Uterus (tissue), 4 donors: ENCODE data around the gene ALS2CL. TPM values are rescaled to one million over a fixed set of nuclear protein-coding genes. Genes with fewer than 3 reads are reported as not detected.

Experiments
- DNase-seq, 2 donors: peaks; one replicate each; pipeline ENCODE4 v3.0.0-alpha.2; 2019 to 2020
- H3K27ac ChIP-seq, 2 donors: fragments of 200-600 bp; sonication (generic); 1 replicate in 1 of 2; 2 replicates in 1 of 2; pipeline ENCODE4 v1.5.1; 2016 to 2018
- H3K27me3 ChIP-seq, 2 donors: fragments of 200-600 bp; sonication (generic); one replicate each; pipeline ENCODE4 v1.5.1; 2018 to 2019; ENCODE audit warnings: control low read depth in 1 of 2
- H3K36me3 ChIP-seq, 2 donors: fragments of 200-600 bp; sonication (generic); one replicate each; pipeline ENCODE4 v1.5.1; 2019; ENCODE audit warnings: control low read depth in 1 of 2
- H3K4me1 ChIP-seq, 2 donors: fragments of 200-600 bp; sonication (generic); one replicate each; pipeline ENCODE4 v1.5.1; 2018 to 2019; ENCODE audit warnings: control low read depth in 1 of 2
- H3K4me3 ChIP-seq, 2 donors: fragments of 200-600 bp; sonication (generic); 1 replicate in 1 of 2; 2 replicates in 1 of 2; pipeline ENCODE4 v1.5.1; 2018 to 2019; ENCODE audit warnings: mild to moderate bottlenecking in 1 of 2
- H3K9me3 ChIP-seq, 2 donors: fragments of 200-600 bp; sonication (generic); one replicate each; pipeline ENCODE4 v1.5.1; 2019; ENCODE audit warnings: control low read depth in 1 of 2
- POLR2A ChIP-seq, 2 donors: fragments of 450-650 bp; IDR thresholded peaks; one replicate each; pipeline ENCODE4 v1.6.1; 2016; ENCODE audit warnings: antibody characterized with exemption in 2 of 2, mild to moderate bottlenecking in 1 of 2, moderate library complexity in 1 of 2
- intact Hi-C: fragments of 100-400 bp; cut with DNase I; formaldehyde crosslinking; loops from one replicate; pipeline ENCODE4 v1.15.1; 2023; ENCODE audit warnings: low total_unique reads
- total RNA-seq, 4 donors: library from RNA; depleted of rRNA in 3 of 4; stranded (reverse); fragments of >200 nt in 3 of 4; gene quantifications; one replicate each; pipeline versions ENCODE4 v1.1.0 to v1.2.4, GENCODE V29; 2014 to 2023
- TF ChIP-seq, protein P1 (sequence below), 4 experiments: fragments of 200-600 bp in 2 of 4; fragments of 450-650 bp in 2 of 4; sonication (generic) in 2 of 4; IDR thresholded peaks; one replicate each; pipeline ENCODE4 v1.5.1; 2016 to 2019; ENCODE audit warnings: antibody characterized with exemption in 4 of 4, mild to moderate bottlenecking in 2 of 4, moderate library complexity in 1 of 4
- donor health status: DM: yes; HTN: yes; CAD: no.

ALS2CL gene
- total RNA-seq, 4 donors from 2014 or later, result 15.7 to 75.3 (median 31.5) TPM

GRCh38 chr3:46719044-46719565 lies 25.6 kb upstream of the ALS2CL start:
- TF ChIP-seq POLR2A (IDR thresholded peaks at IDR 0.05), result no peak
- TF ChIP-seq, protein P1, sequence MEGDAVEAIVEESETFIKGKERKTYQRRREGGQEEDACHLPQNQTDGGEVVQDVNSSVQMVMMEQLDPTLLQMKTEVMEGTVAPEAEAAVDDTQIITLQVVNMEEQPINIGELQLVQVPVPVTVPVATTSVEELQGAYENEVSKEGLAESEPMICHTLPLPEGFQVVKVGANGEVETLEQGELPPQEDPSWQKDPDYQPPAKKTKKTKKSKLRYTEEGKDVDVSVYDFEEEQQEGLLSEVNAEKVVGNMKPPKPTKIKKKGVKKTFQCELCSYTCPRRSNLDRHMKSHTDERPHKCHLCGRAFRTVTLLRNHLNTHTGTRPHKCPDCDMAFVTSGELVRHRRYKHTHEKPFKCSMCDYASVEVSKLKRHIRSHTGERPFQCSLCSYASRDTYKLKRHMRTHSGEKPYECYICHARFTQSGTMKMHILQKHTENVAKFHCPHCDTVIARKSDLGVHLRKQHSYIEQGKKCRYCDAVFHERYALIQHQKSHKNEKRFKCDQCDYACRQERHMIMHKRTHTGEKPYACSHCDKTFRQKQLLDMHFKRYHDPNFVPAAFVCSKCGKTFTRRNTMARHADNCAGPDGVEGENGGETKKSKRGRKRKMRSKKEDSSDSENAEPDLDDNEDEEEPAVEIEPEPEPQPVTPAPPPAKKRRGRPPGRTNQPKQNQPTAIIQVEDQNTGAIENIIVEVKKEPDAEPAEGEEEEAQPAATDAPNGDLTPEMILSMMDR (IDR thresholded peaks at IDR 0.05), result no peak
- Histone ChIP-seq H3K27ac (no peak overlapping the region), H3K9me3 (no peaks in the 10 kb centered on the region), H3K4me1 (no peaks in the 10 kb centered on the region), H3K27me3 (no peaks in the 10 kb centered on the region), H3K4me3 (no peak overlapping the region), H3K36me3 (no peaks in the 10 kb centered on the region)
- no peak for DNase-seq
- intact Hi-C loops, result no loop called here

DNA sequence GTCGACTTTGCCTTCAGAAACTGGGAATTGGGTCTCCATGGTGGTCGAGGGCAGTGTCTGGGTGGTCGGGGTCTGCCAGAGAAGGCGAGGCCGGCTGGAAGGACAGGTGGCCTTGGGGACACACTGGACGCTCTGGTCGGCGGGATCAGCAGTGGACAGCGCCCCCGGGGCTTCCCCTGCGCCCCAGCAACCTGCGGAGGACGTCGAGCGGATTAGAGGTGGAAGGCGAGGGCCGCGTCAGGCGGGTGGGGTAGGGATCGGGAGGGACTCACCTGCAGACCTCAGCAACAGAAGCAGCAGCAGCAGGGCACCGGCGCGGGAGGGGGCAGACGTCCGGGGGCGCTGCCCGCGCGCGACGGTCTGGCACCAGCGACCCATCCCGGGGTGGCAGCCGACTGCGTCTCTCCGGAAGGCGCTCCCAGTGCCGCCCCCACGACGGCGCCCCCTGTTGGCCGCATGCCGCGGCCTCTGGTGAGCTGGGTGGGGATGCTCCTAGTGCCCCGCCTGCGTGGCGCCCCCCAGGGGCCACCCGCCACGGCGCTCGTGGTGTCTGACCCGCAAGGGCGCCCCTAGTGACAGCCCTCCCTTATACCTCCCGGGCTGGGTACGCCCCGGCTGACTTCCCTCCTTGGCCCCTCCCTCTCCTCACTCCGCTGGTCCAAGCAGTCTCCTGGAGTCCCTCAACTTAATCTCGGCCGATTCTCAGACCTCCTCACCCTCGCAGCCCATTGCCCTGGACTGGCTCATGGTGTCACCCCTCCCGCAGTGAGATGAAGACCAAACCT lies 24.2 kb upstream of the ALS2CL start, which contains the start of gene PRSS50:
Gene PRSS50, minus strand, starts transcription at position 423 of the 785 bp plus-strand sequence. Its CDS starts 45 bp downstream, at position 378.
- no peak for TF ChIP-seq POLR2A (IDR thresholded peaks at IDR 0.05)
- TF ChIP-seq, protein P1 (IDR thresholded peaks at IDR 0.05), result no peak
- H3K27me3 ChIP-seq, result no peaks in the 10 kb centered on the region
- H3K4me1 ChIP-seq, result no peaks in the 10 kb centered on the region
- intact Hi-C loops, result no loop called here
- no peaks in the 10 kb centered on the region for H3K9me3 ChIP-seq
- no peak within 1 kb of the TSS for H3K27ac ChIP-seq
- H3K4me3 ChIP-seq, result no peak within 1 kb of the TSS
- no peak for DNase-seq
- no peaks in the 10 kb centered on the region for H3K36me3 ChIP-seq

DNA sequence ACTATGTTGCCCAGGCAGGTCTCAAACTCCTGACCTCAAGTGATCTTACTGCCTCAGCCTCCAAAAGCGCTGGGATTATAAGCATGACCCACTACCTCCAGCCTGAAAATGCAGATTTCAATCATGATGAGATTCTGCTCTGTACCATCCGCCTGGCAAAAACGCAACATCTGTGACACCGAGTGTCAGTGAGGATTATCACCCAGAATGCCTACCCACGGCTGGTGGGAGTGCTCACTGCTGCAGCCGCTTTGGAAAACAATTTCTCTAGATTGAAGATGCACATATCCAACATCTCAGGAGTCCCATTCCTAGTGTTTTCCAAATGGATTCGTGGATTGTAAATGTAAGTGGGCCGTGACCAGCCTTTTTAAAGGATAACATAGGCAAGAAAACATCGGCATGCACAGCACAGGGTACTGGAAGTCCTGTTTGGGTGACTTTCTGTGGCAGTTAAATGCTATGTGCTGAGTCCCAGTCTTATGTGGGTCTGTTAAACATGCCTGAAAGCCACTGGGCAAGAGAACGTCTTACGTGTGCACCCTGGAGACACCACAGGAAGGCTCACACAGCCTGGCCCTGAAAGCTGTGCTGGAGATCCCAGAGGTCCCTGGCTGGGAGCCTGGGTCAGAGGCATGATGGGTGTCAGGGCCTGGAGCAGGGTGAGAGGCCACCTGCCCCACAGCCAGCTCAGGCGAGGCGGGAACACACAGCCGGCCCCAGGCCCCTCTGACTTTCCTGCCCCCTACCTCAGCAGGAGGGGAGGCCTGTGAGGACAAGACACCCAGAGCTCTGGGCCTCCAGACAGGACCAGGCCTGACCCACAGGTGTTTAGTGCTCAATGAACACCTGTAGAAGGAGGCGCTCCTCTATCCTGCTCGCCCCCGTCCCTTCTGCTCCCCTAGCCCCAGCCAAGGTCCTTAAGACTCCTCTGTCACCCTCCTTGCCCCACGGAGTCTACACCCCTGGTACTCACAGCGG lies 23.3 kb upstream of the ALS2CL start:
- DNase-seq, result no peak
- TF ChIP-seq POLR2A (IDR thresholded peaks at IDR 0.05), result no peak
- TF ChIP-seq, protein P1 (IDR thresholded peaks at IDR 0.05), result no peak
- intact Hi-C loops, result no loop called here
- Histone ChIP-seq H3K27me3 (no peaks in the 10 kb centered on the region), H3K9me3 (no peaks in the 10 kb centered on the region), H3K4me1 (no peaks in the 10 kb centered on the region), H3K27ac (no peak overlapping the region), H3K4me3 (no peak overlapping the region), H3K36me3 (no peaks in the 10 kb centered on the region)

DNA sequence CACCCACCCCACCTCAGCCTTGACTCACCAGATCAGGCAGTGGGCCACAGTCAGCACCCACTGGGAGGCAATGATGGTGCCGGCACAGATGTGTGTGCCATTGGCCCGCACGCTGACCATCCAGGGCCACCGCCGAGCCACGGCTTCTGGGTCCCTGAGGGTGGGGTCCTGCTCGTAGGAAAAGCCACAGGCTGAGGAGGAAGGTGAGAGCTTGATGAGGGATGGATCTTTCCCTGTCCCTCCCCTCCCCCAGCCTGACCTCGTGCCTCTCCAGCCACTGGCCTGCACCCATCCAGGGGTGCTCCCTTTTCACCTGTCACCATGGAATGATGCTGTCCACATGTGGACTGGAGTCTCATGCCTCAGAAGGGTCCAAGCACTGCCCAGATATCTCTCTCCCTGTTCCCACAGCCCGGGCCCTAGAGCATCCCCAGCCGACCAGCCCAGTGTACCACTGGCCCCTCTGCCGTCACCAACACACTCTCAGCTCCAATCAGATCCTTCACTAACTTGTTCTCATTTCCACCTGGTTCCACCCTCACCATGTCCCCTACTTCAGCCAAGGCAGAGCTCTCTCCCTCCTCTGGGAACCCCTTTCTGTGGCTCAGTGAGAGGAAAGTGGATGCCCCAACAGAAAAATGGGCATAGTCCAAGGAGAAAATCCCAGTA lies 22.2 kb upstream of the ALS2CL start:
- Histone ChIP-seq H3K9me3 (no peaks in the 10 kb centered on the region), H3K4me1 (no peaks in the 10 kb centered on the region), H3K4me3 (no peak overlapping the region), H3K27ac (no peak overlapping the region), H3K27me3 (no peaks in the 10 kb centered on the region), H3K36me3 (no peaks in the 10 kb centered on the region)
- intact Hi-C loops, result no loop called here
- TF ChIP-seq, protein P1 (IDR thresholded peaks at IDR 0.05), result no peak
- no peak for TF ChIP-seq POLR2A (IDR thresholded peaks at IDR 0.05)
- no peak for DNase-seq
